Spleen (tissue), 11 donors: ENCODE data around the gene RARS2. TPM values are rescaled to one million over a fixed set of nuclear protein-coding genes. Genes with fewer than 3 reads are reported as not detected.

Source experiments
- DNase-seq: peaks from one replicate; pipeline ENCODE4 v3.0.0-alpha.2; 2020
- H3K27ac ChIP-seq, 8 donors: fragments of 200-600 bp; sonication (generic) in 7 of 8; 1 replicate in 4 of 8; 2 replicates in 4 of 8; pipeline versions ENCODE4 v1.5.0 to v1.8.0; 2016 to 2021; ENCODE audit warnings: inconsistent platforms in 4 of 8, mild to moderate bottlenecking in 4 of 8, moderate library complexity in 1 of 8
- H3K27me3 ChIP-seq, 7 donors: fragments of 200-600 bp; sonication (generic) in 6 of 7; replicated peaks in 1 of 7; 1 replicate in 4 of 7; 2 replicates in 3 of 7; pipeline versions ENCODE4 v1.5.0 to v1.8.0; 2016 to 2021; ENCODE audit warnings: inconsistent platforms in 3 of 7, mild to moderate bottlenecking in 1 of 7
- H3K36me3 ChIP-seq, 6 donors: fragments of 200-600 bp; sonication (generic) in 5 of 6; 1 replicate in 4 of 6; 2 replicates in 2 of 6; pipeline versions ENCODE4 v1.5.0 to v1.8.0; 2016 to 2021; ENCODE audit warnings: inconsistent platforms in 2 of 6
- H3K4me1 ChIP-seq, 6 donors: fragments of 200-600 bp; sonication (generic) in 5 of 6; 1 replicate in 3 of 6; 2 replicates in 3 of 6; pipeline versions ENCODE4 v1.5.0 to v1.8.0; 2016 to 2021; ENCODE audit warnings: inconsistent platforms in 3 of 6
- H3K4me3 ChIP-seq, 8 donors: fragments of 200-600 bp; sonication (generic) in 7 of 8; 1 replicate in 4 of 8; 2 replicates in 4 of 8; pipeline versions ENCODE4 v1.5.0 to v1.8.0; 2016 to 2021; ENCODE audit warnings: inconsistent platforms in 4 of 8, mild to moderate bottlenecking in 4 of 8, moderate library complexity in 2 of 8
- H3K9me3 ChIP-seq, 8 donors: fragments of 200-600 bp; sonication (generic) in 7 of 8; 1 replicate in 4 of 8; 2 replicates in 4 of 8; pipeline versions ENCODE4 v1.5.0 to v1.8.0; 2016 to 2021; ENCODE audit warnings: inconsistent platforms in 4 of 8
- POLR2A ChIP-seq, 3 donors: fragments of 450-650 bp; IDR thresholded peaks; one replicate each; pipeline ENCODE4 v1.5.1; 2017; ENCODE audit warnings: antibody characterized with exemption in 3 of 3, mild to moderate bottlenecking in 1 of 3
- POLR2AphosphoS5 ChIP-seq, 3 donors: sonication (generic); formaldehyde crosslinking; IDR thresholded peaks; one replicate each; pipeline ENCODE4 v1.5.1; 2017; ENCODE audit warnings: antibody characterized with exemption in 3 of 3
- WGBS, 5 donors: extraction: QIAGEN DNeasy Blood & Tissue Kit in 3 of 5; methylation state at CpG; one replicate each; pipeline versions ENCODE4 v1.1.5 to v1.1.7; 2013 to 2018; 5-methylcytosine and 5-hydroxymethylcytosine counted together
- intact Hi-C: fragments of 100-400 bp; cut with DNase I; formaldehyde crosslinking; loops from one replicate; pipeline ENCODE4 v1.15.0; 2023; ENCODE audit warnings: low total_unique reads
- polyA plus RNA-seq, 3 donors: library from polyadenylated mRNA; stranded (reverse); fragments of 200-250 nt; gene quantifications; one replicate each; pipeline ENCODE4 v1.2.1, GENCODE V29; 2013
- total RNA-seq, 7 donors: library from RNA; depleted of rRNA in 3 of 7; stranded (reverse); fragments of >200 nt in 3 of 7; fragmentation: NEBNext Ultra II Directional in 4 of 7; extraction: Animal tissue kit (Norgen Biotek cat#: 25700) in 4 of 7; gene quantifications; one replicate each; pipeline versions ENCODE4 v1.1.0 to v1.2.1, GENCODE V29; 2016 to 2021
- TF ChIP-seq, protein P1 (sequence below), 11 experiments: fragments of 200-600 bp in 7 of 11; fragments of 450-650 bp in 4 of 11; sonication (generic) in 4 of 11; IDR thresholded peaks in 8 of 11; conservative IDR thresholded peaks in 3 of 11; 1 replicate in 7 of 11; 2 replicates in 4 of 11; pipeline versions ENCODE4 v1.4.0 to v1.8.0; 2016 to 2021; ENCODE audit warnings: antibody characterized with exemption in 11 of 11, inconsistent platforms in 4 of 11, mild to moderate bottlenecking in 1 of 11
- donor health status: healthy with polysubstance abuse.
- donor health status: DM: no; HTN: no; CAD: no; lungs with moderate emphysema.
- donor health status: DM: no; HTN: no; CAD: no.
- donor health status: Bipolar disorder and iron deficiency.
- donor health status: healthy.
- donor health status: DM: no; HTN: no; CAD: no.
- donor health status: DM: yes; HTN: yes; CAD: no.

The RARS2 gene
- total and polyA plus RNA-seq, 10 donors: 14.2 to 32.3 (median 25.6) TPM

DNA sequence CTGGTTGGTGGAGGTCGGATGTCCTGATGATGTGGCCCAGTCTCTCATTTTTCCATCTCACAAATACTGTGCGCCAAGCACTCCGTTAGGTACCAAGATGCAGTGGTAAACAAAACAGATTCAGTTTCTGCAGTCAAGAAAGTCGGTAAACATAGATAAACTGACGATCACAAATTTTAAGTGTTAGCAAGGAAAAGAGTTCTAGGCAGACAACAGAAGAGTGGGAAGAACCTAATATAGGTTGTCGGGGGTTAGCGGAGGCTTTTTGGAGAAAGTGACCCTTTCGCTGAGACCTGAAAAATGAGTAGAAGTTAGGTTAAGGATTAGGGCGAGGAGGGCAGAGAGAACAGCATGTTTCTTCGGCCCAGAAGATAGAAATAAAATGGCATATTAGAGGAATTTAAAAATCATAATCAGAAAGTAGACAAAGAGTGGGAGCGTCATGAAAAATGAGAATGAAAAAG is 662 bp upstream of the RARS2 start:
- DNase-seq: no peak

DNA sequence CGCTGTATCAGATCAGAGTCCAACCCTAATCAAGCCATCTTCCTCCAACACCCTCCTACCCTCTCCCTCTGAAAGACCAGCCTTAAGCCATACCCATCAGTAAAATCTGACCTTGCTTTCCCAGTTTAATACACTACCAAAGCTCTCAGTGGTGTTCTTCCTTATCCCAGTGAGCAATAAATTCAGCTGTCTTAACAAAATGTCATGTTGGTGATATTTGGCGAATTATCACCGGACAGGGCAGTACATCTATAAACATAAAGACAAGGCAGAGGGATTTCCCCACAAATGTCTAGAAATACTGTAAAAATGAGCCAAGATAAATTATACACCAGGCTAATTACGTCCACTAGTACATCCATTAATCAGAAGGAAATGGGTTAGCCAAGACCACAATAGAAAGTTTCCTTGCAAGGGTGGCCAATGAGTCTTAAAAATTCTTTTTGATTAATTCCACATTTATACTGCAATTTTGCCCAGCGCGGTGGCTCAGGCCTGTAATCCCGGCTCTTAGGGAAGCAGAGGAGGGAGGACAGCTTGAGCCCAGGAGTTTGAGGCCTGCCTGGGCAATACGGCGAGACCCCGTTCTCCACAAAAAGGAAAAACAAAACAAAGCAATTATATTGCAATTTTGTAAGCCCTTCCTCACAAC is 905 bp downstream of the RARS2 start:
- 43 to 52% (median 45%) methylated on average over 10 of the region's 10 CpGs for WGBS, 5 donors
- no peaks in the 10 kb centered on the region for H3K9me3 ChIP-seq
- TF ChIP-seq, protein P1, sequence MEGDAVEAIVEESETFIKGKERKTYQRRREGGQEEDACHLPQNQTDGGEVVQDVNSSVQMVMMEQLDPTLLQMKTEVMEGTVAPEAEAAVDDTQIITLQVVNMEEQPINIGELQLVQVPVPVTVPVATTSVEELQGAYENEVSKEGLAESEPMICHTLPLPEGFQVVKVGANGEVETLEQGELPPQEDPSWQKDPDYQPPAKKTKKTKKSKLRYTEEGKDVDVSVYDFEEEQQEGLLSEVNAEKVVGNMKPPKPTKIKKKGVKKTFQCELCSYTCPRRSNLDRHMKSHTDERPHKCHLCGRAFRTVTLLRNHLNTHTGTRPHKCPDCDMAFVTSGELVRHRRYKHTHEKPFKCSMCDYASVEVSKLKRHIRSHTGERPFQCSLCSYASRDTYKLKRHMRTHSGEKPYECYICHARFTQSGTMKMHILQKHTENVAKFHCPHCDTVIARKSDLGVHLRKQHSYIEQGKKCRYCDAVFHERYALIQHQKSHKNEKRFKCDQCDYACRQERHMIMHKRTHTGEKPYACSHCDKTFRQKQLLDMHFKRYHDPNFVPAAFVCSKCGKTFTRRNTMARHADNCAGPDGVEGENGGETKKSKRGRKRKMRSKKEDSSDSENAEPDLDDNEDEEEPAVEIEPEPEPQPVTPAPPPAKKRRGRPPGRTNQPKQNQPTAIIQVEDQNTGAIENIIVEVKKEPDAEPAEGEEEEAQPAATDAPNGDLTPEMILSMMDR (IDR thresholded peaks at IDR 0.05 in 8 of 11, conservative IDR thresholded peaks at IDR 0.05 in 3 of 11): no peak
- TF ChIP-seq POLR2A (IDR thresholded peaks at IDR 0.05) (no peak), POLR2AphosphoS5 (IDR thresholded peaks at IDR 0.05) (no peak)
- peaks cover 26 to 87% (median 61%) of the 10 kb centered on the region in 6 donors for H3K4me1 ChIP-seq
- intact Hi-C loops: no loop called here
- peaks cover 0 to 31% (median 4%) of the 10 kb centered on the region in 6 donors for H3K36me3 ChIP-seq
- H3K27me3 ChIP-seq: no peaks in the 10 kb centered on the region
- DNase-seq: no peak
- peak overlapping the region; percentile 71 to 99 (median 87) for H3K4me3 ChIP-seq
- H3K27ac ChIP-seq: peak overlapping the region in 5 of 8 donors; percentile 82 to 90 (median 89)

More for the DNA sequence above, 662 bp upstream of the RARS2 start:
- no peak for TF ChIP-seq POLR2AphosphoS5 (IDR thresholded peaks at IDR 0.05)
- TF ChIP-seq, protein P1 (IDR thresholded peaks at IDR 0.05 in 8 of 11, conservative IDR thresholded peaks at IDR 0.05 in 3 of 11): no peak
- TF ChIP-seq POLR2A (IDR thresholded peaks at IDR 0.05): no peak
- no peaks in the 10 kb centered on the region for H3K9me3 ChIP-seq
- peaks cover 0 to 33% (median 8%) of the 10 kb centered on the region in 6 donors for H3K36me3 ChIP-seq
- intact Hi-C loops: no loop called here
- peak overlapping the region; percentile 71 to 99 (median 87) for H3K4me3 ChIP-seq
- no peaks in the 10 kb centered on the region for H3K27me3 ChIP-seq
- peaks cover 26 to 73% (median 57%) of the 10 kb centered on the region in 6 donors for H3K4me1 ChIP-seq
- WGBS, 5 donors: 3 to 7% (median 4%) methylated on average over 11 of the region's 11 CpGs
- H3K27ac ChIP-seq: peak overlapping the region; percentile 68 to 90 (median 88)

DNA sequence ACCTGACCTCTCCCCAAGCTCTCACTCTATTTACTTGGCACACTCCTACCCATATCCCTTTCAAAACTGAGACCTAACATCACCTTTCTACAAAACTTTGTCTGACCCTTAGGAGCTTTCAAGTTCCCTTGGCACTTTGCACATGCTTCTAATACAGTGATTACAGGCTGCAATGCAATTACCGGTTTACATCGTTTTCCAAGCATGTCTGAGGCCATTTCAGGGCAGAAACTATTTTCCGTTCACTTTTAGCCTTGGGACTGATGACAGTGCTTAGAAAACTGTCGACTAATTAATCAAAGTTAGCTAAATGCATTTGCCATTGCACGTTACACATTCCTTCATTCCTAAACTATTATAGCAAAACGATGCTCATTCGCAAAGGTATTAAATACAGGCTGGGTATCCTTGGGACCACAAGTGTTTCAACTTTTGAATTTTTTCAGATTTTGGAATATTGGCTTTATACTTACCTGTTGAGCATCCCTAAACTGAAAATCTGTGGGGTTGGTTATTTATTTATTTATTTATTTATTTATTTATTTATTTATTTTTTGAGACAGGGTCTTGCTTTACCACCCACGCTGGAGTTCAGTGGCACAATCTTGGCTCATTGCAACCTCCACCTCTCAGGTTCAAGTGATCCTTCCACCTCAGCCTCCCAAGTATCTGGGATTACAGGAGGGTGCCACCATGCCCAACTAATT is 3.3 kb downstream of the RARS2 start:
- DNase-seq: no peak
- TF ChIP-seq POLR2AphosphoS5 (IDR thresholded peaks at IDR 0.05) (no peak), POLR2A (IDR thresholded peaks at IDR 0.05) (no peak)
- TF ChIP-seq, protein P1 (IDR thresholded peaks at IDR 0.05 in 8 of 11, conservative IDR thresholded peaks at IDR 0.05 in 3 of 11): no peak
- no peak overlapping the region for H3K27ac ChIP-seq
- H3K36me3 ChIP-seq: peaks cover 0 to 35% (median 19%) of the 10 kb centered on the region in 6 donors
- intact Hi-C loops: no loop called here
- WGBS, 5 donors: 90 to 96% (median 94%) methylated on average over 8 of the region's 8 CpGs
- peaks cover 26 to 82% (median 54%) of the 10 kb centered on the region in 6 donors for H3K4me1 ChIP-seq
- H3K9me3 ChIP-seq: no peaks in the 10 kb centered on the region
- H3K4me3 ChIP-seq: no peak overlapping the region
- H3K27me3 ChIP-seq: no peaks in the 10 kb centered on the region

DNA sequence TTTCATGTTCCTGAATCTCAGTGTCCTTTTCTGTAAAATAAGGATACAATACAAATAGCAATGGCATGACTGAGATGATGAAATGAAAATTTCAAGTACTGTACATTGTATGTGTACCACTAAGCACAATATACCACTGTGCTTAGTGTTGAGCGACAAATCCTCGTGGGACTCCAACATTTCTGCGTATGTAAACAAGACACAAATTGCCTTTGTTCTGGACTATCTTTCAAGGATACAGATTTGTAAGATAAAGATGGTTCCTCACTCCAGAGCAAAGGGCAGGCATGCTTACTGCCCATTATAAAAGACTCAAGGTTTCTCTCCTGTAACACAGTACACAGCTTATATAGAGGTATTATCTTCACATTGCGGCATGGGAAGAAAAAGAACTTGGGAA is 6.0 kb downstream of the RARS2 start:
- intact Hi-C loops: no loop called here
- no peaks in the 10 kb centered on the region for H3K27me3 ChIP-seq
- peaks cover 0 to 61% (median 27%) of the 10 kb centered on the region in 6 donors for H3K36me3 ChIP-seq
- peaks cover 18 to 60% (median 36%) of the 10 kb centered on the region in 6 donors for H3K4me1 ChIP-seq
- DNase-seq: no peak
- H3K4me3 ChIP-seq: no peak overlapping the region
- WGBS, 5 donors: 80 to 90% (median 89%) methylated on average over 4 of the region's 4 CpGs
- no peak overlapping the region for H3K27ac ChIP-seq
- H3K9me3 ChIP-seq: no peaks in the 10 kb centered on the region
- TF ChIP-seq, protein P1 (IDR thresholded peaks at IDR 0.05 in 8 of 11, conservative IDR thresholded peaks at IDR 0.05 in 3 of 11): no peak
- no peak for TF ChIP-seq POLR2AphosphoS5 (IDR thresholded peaks at IDR 0.05)
- TF ChIP-seq POLR2A (IDR thresholded peaks at IDR 0.05): no peak
